ENCODE data around the gene GMEB2.

Gene GMEB2

GRCh38 chr20:63648895-63649589 is 22.1 kb upstream of the GMEB2 start:
- H3K4me3 ChIP-seq (ENCODE audit: low read depth, low read length) = no peak overlapping the region
- TF ChIP-seq CTCF (IDR thresholded peaks at IDR 0.05; ENCODE audit: borderline replicate concordance, insufficient read depth, low read depth, low read length) = no peak

- TF ChIP-seq CTCF (IDR thresholded peaks at IDR 0.05; ENCODE audit: borderline replicate concordance, insufficient read depth, low read depth, low read length) = no peak
- H3K4me3 ChIP-seq (ENCODE audit: low read depth, low read length) = no peak overlapping the region
Measured at GRCh38 chr20:63648190-63648589, 21.3 kb upstream of the GMEB2 start.

DNA sequence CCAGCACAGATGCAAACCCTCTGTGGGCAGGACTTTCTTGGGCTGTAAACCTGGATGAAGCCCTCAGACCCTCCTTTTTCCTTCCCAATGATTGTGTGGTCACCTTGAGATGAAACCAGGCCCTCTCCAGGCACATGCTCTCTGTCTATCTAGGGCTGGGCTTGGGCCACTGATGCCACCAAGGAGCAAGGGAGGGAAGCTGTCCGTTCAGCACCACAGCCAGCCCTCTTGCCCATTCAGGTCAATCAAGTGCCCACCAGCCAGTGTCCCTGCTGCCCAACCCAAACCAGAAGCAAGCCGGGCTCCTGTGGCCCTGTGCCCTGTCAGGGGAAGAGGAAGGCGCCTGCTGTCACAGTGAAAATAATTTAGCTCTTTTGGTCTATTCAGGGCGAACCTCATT is 18.3 kb upstream of the GMEB2 start:
- no peak for TF ChIP-seq CTCF (IDR thresholded peaks at IDR 0.05; ENCODE audit: borderline replicate concordance, insufficient read depth, low read depth, low read length)
- no peak overlapping the region for H3K4me3 ChIP-seq (ENCODE audit: low read depth, low read length)

GRCh38 chr20:63643946-63644345 is 17.0 kb upstream of the GMEB2 start:
- no peak for TF ChIP-seq CTCF (IDR thresholded peaks at IDR 0.05; ENCODE audit: borderline replicate concordance, insufficient read depth, low read depth, low read length)
- H3K4me3 ChIP-seq (ENCODE audit: low read depth, low read length) = no peak overlapping the region

DNA sequence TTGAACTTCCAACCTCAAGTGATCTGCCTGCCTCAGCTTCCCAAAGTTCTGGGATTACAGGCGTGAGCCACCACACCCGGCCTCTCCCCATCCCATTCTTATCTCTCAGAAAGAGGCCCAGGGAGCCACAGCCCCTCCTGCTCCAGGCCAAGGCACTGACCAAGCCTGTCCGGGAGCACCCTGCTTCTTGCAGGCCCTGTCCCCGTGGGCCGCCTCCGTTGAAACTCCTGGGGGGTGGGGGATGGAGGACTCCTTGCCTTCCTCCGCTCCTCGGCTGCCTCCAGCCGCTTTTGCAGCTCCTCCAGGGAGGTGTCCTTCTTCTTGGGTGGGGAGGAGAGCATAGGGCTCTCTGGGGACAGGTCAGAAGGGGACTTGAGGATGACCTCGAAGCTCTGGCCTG is 16.6 kb upstream of the GMEB2 start:
- TF ChIP-seq CTCF (IDR thresholded peaks at IDR 0.05; ENCODE audit: borderline replicate concordance, insufficient read depth, low read depth, low read length) = no peak
- no peak overlapping the region for H3K4me3 ChIP-seq (ENCODE audit: low read depth, low read length)

DNA sequence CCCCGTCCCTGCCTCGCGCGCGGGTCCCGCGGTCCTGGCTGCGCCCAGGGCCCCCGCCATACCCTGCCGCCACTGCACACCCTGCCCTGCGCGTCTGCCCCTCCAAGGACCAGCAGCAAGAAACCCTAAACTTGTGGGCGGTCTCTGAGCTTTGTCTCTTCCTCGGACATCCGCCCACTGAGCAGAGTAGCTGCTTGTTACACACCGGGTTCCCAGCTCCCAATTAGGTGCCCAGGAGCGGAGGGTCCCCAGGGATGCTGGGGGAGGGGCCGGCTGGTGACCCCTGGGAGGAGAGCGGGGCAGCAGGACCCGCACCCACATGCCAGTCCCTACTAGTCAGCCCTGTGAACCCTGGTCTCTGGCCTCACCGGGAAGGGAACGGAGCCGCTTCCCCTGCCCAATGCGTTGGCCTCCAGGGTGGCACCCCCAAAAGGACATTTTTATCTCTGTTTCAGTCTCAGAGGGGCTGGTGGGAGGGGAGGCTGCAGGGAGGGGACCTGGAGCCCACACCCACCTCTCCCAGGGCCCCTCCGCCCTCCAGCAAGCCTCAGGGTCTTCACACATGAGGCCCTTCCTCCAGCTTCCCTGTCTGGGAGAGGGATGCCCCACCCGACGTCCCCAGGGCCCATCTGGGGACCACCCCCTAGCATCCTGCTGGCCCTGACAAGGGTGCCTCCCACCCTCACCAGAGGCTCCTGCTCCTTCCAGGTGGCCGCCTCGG is 15.8 kb upstream of the GMEB2 start:
- H3K4me3 ChIP-seq (ENCODE audit: low read depth, low read length) = peak overlapping the region; percentile 40

More for the DNA sequence above, 15.8 kb upstream of the GMEB2 start:
- no peak for TF ChIP-seq CTCF (IDR thresholded peaks at IDR 0.05; ENCODE audit: borderline replicate concordance, insufficient read depth, low read depth, low read length)
